ENCODE results near the gene GSG1L.

GRCh38 chr16:28058839-28059589 lies 4.5 kb downstream of the GSG1L start:
- TF ChIP-seq CTCF (IDR thresholded peaks at IDR 0.05; ENCODE audit: insufficient read depth, low read length) (no peak), GABPA (IDR thresholded peaks at IDR 0.05; ENCODE audit: low read depth) (no peak), POLR2AphosphoS5 (IDR thresholded peaks at IDR 0.05; ENCODE audit: low read depth) (no peak)
- TF ChIP-seq, protein P1, sequence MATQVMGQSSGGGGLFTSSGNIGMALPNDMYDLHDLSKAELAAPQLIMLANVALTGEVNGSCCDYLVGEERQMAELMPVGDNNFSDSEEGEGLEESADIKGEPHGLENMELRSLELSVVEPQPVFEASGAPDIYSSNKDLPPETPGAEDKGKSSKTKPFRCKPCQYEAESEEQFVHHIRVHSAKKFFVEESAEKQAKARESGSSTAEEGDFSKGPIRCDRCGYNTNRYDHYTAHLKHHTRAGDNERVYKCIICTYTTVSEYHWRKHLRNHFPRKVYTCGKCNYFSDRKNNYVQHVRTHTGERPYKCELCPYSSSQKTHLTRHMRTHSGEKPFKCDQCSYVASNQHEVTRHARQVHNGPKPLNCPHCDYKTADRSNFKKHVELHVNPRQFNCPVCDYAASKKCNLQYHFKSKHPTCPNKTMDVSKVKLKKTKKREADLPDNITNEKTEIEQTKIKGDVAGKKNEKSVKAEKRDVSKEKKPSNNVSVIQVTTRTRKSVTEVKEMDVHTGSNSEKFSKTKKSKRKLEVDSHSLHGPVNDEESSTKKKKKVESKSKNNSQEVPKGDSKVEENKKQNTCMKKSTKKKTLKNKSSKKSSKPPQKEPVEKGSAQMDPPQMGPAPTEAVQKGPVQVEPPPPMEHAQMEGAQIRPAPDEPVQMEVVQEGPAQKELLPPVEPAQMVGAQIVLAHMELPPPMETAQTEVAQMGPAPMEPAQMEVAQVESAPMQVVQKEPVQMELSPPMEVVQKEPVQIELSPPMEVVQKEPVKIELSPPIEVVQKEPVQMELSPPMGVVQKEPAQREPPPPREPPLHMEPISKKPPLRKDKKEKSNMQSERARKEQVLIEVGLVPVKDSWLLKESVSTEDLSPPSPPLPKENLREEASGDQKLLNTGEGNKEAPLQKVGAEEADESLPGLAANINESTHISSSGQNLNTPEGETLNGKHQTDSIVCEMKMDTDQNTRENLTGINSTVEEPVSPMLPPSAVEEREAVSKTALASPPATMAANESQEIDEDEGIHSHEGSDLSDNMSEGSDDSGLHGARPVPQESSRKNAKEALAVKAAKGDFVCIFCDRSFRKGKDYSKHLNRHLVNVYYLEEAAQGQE (IDR thresholded peaks at IDR 0.05; ENCODE audit: insufficient replicate concordance, low read depth), result no peak

Measured in HL-60 (cell line).